Dermis blood vessel endothelial cell (primary cell): ENCODE data around the gene OGG1. TPM values are rescaled to one million over a fixed set of nuclear protein-coding genes. Genes with fewer than 3 reads are reported as not detected.

Source experiments
- DNase-seq: peaks from one replicate; pipeline ENCODE4 v3.0.0; 2010
- total RNA-seq: library from RNA; depleted of rRNA; stranded (reverse); fragments of >200 nt; gene quantifications from 2 replicates; pipeline ENCODE4 v1.2.3, GENCODE V29; 2014

Gene OGG1
- total RNA-seq, 1 donor from 2014 or later, result 15.5 TPM

DNA sequence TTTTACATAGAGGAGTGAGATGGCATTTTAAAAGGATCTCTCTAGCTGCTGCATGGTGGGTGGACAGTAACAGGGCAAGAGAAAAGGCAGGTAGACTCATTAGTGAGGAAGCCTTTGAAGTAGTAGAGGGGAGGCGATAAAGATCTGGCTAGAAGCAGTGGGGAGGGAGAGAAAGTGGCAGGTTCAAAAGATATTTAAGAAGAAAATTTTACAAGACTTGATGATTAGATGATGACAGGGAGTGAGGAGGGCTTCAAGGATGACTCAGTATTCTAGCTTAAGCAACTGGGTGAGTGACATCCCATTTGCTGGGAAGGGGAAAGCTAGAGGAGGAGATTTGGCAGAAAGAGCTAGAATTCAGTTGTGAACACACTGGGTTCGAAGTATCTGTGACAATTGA is 22.0 kb upstream of the OGG1 start:
- no peak for DNase-seq

DNA sequence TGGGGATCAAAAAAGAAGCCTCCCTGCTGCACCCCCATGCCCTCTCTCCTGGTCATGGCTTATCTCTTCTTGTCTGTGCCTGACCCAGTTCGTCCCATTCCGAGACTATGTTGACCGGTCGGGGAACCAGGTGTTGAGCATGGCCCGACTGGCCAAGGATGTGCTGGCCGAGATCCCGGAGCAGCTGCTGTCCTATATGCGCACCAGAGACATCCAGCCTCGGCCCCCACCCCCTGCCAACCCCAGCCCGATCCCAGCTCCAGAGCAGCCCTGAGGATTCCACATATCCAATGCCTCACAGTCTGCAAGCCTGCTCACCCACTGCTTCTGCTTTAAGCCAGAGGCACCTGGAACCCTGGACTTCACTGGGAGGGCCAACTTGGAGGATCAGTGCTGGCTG is 20.3 kb upstream of the OGG1 start:
- no peak for DNase-seq

DNA sequence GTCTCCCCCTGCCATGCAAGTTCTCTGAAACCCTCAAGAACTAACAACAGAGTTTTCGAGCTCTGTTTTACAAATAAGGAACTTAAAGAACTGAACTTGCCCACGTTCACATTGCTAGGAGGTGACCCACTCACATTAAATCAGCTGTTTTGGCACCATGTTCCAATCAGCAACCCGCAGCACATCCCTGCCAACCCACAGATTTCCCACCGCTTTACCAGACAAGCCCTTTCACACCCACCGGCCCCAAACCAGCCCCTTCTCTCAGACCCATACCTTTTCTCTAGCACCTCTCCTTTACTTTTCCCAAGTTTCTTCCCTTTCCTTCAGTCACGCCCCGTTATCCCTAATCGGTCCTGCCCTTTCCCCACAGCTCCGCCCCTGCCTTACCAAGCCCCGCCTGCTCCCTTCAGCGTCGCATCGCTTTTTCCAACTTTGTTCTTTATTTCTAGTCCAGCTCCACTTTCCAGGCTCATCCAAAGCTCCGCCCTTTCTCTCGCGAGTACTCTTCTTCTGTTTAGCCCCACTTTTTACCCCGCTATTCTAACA is 19.0 kb upstream of the OGG1 start:
- DNase-seq, result no peak

DNA sequence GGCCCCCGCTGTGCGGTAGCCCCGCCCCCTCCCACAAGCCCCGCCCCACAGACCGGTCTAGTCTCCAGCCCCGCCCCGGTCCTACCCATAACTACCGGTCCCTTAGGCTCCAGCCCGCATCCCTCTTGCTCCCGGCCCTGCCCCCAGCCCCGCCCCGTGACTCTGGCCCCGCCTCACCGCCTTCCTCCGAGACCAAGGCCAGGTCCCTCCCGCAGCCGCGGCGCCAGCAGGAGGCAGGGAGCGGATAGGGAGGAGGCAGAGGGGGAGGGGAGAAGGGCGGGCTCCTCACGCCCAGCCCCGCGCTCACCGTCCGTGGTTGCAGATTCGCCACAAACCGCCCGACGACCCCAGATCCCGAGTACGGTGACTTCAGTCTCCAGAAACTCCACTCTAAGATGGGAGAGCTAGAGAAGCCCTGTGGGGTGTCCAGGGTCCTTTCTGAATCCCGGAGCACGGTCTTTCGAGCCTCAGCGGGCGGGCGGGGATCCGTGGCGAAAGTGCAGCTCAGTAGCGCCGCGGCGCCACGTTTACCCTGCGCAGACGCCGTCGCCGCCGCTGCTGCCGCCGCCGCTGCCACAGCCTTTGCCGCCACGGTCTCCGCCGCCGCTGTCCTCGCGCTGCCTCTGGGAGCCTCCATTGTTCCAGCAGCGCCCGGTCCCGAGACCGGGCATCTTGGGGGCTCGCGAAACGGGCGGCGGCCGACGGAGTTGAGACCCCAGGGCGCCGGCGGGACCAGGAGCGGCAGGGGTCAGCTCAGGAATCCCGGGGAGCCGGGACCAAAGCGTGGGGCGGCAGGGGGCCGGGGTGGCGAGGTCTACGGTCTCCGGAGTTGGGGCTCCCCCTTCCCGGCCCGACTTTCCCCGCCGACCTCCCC is 18.3 kb upstream of the OGG1 start, which contains the start of gene BRPF1:
BRPF1 (plus strand) TSS at position 530 of the 874 bp plus-strand sequence. CDS start 2,406 bp downstream, outside the sequence.
- peak; percentile 100 for DNase-seq

DNA sequence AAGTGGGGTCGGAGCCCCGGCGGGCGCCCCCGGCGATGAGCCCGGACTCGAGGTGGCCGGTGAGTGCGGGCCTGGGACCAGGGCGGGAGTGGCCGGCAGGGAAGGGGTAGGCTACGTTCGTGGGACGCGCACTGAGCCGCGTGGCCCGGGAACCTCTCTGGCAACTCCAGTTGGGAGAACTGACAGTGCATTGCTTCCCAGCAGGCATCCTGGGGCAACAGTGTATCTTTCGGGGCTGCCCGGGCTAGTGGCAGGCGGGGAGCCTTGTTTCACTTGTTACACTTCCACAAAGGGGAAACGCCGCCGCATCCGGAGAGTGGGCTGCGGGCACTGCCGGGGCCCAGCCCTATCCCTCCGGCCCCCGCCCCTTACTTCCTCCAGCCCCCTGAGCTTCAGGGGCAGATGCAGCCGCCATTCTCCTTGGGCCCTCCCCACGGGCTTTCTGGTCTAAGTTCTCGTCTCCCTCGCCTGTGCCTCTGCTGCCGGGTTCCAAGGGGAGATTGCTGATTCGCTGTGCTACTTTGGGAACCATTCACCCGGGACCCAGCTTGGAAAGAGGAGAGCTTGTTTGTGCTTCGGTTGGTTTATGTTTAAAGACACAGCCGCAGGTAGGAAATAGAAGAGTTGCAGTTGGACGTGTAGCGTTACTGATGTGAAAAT is 17.5 kb upstream of the OGG1 start:
- DNase-seq, result peak; percentile 47

DNA sequence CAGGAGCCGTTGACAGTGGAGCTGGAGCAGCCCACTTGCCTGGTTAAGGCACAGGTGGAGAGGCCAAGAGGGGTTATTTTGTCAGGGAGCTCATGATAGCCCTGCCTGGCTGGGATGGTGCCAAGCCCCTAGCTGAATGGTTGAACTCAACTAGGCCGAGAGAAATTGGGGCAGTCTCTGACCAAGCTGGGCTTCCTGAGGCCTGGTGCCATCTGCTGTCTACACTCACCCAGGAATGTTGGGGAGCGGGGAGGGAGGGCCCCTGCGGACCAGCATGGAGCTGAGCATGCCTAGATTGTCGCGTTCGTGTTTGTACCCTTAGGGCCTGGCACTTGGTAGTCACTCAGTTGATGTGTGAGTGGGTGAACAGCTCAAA is 17.0 kb upstream of the OGG1 start:
- DNase-seq, result peak; percentile 30

DNA sequence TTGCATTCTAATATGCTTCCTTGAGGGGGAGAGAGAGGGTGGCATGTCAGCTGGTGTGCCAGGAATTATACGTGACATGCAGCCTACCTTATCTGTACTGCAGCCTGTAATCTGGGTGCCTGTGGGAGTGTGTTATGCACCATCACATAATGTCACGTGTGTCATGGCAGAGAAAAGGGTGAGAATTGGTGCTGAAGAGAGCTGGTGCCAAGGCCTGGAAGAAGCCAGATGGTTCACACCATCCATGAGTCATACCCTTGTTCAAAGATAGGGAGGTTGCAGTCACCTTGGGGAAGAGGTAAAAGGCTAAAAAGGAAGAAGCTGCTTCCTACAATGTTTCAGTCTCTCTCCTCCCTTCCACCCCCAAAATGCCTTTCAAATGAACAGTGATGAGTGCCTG is 12.9 kb upstream of the OGG1 start:
- DNase-seq, result no peak

DNA sequence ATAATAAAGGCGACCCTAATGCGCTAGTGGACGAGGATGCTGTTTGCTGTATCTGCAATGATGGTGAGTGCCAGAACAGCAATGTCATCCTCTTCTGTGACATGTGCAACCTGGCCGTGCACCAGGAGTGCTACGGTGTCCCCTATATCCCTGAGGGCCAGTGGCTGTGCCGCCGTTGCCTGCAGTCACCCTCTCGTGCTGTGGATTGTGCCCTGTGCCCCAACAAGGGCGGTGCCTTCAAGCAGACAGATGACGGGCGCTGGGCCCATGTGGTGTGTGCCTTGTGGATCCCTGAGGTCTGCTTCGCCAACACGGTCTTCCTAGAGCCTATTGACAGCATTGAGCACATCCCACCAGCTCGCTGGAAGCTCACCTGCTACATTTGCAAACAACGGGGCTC is 10.6 kb upstream of the OGG1 start:
- DNase-seq, result no peak

DNA sequence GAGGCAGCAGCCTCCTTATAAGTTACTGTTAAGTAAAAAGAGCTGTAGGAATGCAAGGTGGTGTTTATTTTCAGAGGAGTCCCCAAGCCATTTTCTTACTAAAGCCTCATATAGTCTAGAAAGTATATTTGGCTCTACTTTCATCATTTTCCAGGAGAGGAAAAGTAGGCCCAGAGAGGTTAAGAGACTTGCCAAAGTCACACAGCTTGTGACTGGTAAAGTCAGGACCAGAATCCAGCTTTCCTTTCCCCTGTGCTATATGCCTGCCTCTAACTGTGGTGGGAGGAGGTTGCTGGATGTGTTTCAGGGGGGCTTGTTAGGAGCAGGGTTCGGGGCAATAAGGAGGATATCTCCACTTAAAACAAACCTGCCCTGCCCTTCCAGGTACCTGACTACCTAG is 7.2 kb upstream of the OGG1 start:
- DNase-seq, result no peak

DNA sequence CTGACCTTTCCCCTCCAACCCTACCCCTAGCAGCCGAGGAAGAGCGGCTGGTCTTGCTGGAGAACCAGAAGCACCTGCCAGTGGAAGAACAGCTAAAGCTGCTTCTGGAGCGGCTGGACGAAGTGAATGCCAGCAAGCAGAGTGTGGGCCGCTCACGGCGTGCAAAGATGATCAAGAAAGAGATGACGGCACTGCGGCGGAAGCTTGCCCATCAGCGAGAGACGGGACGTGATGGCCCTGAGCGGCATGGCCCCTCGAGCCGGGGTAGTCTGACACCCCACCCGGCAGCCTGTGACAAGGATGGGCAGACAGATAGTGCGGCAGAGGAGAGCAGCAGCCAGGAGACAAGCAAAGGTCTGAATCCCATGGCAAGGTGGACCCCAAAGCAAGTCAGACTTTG is 6.2 kb upstream of the OGG1 start:
- DNase-seq, result no peak

DNA sequence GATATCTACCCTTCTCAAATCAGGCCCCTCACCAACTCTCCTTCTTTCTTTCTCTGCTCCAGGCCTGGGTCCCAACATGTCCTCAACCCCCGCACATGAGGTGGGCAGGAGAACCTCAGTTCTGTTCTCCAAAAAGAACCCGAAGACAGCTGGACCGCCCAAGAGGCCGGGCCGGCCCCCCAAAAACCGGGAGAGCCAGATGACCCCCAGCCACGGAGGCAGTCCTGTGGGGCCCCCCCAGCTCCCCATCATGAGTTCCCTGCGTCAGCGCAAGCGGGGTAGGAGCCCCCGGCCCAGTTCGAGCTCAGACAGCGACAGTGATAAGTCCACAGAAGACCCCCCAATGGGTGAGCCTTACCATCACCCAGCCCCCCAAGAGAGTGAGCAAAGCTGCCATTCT is 5.6 kb upstream of the OGG1 start:
- no peak for DNase-seq

DNA sequence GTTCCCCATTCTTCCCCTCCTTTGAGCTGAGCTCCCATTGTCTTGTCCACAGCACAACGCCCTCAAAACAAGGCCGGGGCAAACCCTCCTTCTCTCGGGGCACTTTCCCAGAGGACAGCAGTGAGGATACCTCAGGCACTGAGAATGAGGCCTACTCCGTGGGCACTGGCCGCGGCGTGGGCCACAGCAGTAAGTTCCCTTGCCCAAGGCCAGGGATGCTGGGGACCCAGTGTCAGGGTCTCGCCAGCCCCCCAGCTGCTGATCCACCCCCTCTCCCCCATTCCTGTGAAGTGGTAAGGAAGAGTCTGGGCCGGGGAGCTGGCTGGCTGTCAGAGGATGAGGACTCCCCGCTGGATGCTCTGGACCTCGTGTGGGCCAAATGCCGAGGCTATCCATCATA is 4.2 kb upstream of the OGG1 start:
- no peak for DNase-seq

DNA sequence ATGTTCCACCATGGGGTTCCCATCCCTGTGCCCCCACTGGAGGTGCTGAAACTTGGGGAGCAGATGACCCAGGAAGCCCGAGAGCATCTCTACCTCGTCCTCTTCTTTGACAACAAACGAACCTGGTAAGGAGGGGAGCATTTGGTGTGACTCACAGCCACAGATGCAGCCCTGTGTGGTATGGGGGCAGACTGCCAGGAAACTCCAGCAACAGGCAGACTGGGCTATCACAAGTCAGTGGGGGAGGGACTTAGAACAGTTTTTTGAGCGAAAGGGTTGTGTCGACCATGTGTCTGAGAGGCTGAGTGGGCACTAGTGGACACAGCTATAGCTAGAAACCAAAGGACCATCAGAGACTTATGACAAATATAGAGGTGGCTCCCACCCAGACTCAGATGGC is 3.4 kb upstream of the OGG1 start:
- peak; percentile 83 for DNase-seq

DNA sequence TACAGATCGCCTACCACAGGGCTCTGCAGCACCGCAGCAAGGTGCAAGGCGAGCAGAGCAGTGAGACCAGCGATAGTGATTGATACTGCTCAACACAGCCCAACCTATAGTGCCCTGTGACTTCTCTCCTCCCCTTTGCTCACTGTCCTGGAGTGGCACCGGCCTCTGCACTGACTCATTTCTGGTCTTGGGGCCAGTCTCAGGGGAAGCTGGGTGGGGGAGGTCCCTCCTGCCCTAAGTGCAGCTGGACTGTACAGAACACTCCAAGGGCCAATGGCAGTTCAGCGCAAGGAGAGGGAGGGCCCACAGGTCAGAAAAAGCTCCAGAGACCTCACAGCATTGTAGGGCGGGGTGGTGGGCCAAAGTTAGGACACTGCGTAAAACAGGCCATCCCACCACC is 2.5 kb upstream of the OGG1 start:
- peak; percentile 77 for DNase-seq

DNA sequence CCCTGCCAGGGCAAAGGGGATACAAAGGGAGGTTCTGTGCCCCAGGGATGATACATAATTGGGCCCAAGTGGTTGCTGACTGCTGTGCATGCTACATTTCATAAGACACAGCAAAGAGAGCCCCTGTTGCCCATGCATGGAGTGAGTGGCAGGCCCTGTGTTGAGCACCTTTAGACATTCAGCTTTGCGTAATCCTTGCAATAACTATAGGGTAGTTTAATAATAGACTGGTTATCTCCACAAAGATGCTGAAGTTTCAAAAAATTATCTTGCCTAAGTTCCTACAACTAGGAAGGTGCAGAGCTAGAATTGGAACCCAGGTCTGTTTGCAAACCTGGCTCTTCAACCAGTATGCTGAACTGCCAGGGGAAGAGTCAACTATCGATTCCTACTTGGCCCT is 1.7 kb upstream of the OGG1 start:
- no peak for DNase-seq

DNA sequence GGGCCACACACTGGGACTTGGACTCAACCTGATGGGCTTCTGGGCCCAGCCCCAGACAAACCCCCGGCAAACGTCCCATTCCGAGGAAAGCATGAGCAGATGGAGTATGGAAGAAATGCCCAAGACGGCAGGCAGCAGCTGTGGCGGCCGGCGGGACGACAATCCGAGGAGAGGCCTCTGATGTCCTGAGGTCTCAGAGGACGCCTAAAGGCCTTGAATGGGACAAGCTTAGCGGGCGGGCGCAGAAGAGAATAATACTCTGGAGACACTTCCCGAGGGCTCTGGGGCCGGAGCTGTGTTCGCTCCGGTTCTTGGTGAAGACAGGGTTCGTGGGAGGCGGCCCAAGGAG is 482 bp upstream of the OGG1 start:
- DNase-seq, result no peak

DNA sequence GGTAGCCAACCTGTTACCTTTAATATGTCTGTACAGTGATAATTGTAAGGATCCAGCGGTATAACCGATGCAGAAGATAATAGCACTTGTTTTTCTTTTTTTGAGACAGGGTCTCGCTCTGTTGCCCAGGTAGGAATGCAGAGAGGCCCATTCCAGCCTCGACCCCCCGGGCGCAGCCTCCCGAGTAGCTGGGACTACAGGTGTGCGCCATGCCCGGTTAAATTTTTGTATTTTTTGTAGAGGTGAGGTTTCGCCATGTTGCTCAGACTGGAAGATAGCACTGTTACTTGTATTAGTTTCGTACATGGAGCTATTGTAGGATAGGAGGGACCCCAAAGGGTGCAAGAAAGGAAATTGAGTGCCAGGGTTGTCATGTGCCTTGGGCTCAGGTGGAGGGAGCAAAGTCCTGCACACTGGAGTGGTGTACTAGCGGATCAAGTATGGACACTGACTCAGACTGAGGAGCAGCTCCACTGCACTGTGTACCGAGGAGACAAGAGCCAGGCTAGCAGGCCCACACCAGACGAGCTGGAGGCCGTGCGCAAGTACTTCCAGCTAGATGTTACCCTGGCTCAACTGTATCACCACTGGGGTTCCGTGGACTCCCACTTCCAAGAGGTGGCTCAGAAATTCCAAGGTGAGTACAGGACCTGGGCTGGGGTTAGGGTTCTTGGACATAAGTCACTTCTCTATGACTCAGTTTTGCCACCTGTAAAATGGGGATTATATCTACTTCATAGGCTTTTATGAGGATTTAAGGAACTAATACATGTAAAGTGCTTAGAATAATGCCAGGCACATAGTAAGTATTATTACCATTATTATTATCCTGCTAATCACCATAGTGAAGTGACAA is 1.0 kb downstream of the OGG1 start:
- peak; percentile 17 for DNase-seq

DNA sequence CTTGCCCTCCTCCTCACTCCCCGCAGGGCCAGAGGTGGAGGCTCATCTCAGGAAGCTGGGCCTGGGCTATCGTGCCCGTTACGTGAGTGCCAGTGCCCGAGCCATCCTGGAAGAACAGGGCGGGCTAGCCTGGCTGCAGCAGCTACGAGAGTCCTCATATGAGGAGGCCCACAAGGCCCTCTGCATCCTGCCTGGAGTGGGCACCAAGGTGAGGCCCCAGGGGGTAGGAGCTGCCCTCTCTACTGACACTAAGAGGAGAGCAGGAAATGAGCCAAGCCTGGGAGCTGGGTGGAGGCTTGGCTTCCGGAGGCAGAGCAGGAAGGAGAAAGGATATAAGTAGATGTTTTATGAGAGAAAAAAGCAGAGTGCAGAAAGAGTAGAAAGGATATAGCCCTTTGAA is 4.9 kb downstream of the OGG1 start:
- peak; percentile 51 for DNase-seq

DNA sequence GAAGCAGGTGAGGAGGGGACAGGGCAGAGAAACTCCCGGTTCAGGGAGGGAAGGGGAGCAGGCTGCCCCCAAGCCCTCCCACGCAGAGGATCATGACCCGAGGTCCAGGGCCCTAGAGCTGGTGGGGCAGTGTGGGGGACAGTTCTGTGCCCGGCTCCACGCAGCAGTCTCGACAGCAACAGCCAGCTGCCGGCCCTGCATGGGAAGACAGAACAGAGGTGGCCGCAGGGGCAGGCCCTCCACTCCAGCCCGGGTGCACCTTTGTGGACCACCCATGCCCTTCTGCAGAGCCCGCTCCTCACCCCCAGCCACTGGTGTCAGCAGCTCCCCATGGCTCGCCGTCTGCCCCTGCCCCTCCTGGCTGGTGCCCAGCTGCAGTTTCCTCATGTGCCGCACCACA is 7.7 kb downstream of the OGG1 start:
- DNase-seq, result no peak

DNA sequence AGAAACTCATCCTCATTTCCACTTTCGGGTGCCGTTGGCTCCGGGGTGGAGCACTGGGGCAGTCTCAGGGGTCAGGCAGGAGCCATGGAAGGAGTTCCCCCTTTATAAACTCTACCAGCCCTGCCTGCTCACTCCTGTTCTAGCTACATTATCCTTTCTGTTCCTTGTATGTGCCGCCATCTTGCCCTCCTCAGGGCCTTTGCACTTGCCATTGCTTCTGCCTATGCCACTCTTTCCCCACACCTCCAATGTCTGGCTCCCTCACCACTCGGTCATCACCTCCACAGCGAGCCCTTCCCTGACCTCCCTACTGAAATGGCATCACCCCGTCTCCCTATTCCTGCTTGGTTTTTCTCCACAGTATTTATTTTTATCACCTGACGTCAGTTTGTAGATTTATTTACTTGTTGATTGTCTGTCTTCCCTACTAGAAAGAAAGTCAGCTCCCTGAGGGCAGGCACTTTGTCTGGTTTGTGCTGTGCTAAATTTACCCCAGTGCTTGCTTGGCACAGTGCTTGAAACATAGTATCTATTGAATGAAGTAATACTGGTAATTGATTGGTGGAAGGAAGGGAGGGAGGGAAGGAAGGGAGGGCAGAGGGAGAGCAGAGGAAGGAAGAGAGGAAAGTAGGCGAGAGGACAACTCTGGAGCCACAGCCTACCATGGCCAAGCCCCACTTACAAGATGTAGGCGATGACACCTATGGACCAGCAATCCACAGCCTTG is 11.2 kb downstream of the OGG1 start:
- no peak for DNase-seq

DNA sequence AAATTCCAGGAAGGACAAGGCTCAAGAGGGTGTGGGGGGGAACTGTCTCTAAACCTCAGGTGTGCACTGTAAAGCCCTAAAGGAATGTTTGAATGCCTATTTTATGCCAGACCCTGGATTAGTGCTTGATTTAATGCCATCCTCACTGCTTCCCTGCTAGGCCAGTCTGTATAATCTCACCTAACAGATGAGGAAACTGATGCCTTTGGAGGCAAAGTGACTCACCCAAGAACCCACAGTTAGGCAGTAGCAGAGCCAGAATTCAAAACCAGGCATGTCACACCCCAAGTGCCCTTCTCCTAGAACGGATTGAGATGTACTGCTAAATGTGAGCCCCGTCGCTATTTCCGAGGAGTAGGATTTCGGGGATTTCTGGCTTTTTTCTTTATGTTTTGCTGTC is 12.2 kb downstream of the OGG1 start:
- no peak for DNase-seq

DNA sequence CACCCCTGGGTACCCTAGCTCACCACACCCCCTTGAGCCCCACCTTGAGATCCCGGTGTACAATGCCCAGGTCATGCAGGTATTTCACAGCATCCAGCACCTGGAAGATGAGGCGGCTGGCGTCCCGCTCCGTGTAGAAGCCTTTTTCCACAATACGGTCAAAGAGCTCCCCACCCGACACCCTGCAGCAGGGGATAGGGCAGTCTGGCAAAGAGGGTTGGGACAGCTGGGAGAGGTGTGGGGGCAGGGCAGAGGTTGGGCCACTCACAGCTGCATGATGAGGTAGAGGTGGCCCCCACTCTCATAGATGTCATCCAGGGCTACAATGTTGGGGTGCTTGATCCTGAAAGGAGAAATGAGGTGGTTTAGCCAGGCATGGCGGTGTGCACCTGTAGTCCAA is 13.1 kb downstream of the OGG1 start:
- DNase-seq, result no peak

DNA sequence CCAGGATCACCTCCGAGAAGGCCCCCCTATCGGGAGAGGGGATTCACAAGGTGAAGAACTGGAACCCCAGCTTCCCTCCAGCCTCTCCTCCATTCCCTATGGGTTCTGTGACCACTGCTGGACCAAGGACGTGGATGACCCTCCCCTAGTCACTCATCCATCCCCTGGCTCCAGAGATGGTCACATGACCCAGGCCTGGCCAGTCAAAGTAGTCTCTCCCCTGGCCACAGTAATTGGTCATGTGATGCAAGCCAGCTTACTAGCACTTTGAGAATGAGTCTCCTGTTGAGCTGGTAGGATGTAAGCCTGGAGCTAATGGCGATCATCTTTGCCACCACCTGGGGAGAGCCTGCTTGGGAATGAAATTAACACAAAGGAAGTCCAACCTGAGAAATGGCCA is 16.1 kb downstream of the OGG1 start:
- DNase-seq, result no peak
